Retinal pigment epithelial cell (primary cell): ENCODE measurements around the gene KLK12.
"Not testable (repeated sequence)": the region's sequence is repeated elsewhere in the genome, so short reads cannot be mapped to it uniquely, and the experiment has no call there.

Experiments
- DNase-seq: peaks from one replicate; pipeline ENCODE4 v3.0.0-alpha.2; 2010; ENCODE audit warnings: low read depth
- H3K4me3 ChIP-seq: 2 replicates; pipeline ENCODE4 v1.5.1; 2011; ENCODE audit warnings: mild to moderate bottlenecking, low read length, control low read depth, moderate library complexity
- TF ChIP-seq, protein P1 (sequence below): conservative IDR thresholded peaks from 2 replicates; pipeline ENCODE4 v1.5.1; 2011; ENCODE audit warnings: low read depth, low read length, control low read depth, inconsistent platforms

Gene KLK12

DNA sequence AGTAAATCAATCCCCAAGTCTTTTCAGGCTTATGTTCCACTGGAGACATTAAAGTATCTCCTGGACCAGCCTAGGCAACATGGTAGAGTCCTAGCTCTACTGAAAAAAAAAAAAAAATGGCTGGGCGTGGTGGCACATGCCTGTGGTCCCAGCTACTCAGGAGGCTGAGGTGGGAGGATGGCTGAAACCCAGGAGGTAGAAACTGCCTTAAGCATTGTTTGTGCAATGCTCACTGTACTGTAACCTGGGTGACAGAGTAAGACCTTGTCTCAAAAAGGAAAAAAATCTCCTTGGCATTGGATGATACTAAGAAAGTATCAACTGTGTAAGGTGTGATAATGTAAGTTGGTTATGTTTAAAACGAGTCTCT, 42.2 kb downstream of the KLK12 start:
- TF ChIP-seq, protein P1, sequence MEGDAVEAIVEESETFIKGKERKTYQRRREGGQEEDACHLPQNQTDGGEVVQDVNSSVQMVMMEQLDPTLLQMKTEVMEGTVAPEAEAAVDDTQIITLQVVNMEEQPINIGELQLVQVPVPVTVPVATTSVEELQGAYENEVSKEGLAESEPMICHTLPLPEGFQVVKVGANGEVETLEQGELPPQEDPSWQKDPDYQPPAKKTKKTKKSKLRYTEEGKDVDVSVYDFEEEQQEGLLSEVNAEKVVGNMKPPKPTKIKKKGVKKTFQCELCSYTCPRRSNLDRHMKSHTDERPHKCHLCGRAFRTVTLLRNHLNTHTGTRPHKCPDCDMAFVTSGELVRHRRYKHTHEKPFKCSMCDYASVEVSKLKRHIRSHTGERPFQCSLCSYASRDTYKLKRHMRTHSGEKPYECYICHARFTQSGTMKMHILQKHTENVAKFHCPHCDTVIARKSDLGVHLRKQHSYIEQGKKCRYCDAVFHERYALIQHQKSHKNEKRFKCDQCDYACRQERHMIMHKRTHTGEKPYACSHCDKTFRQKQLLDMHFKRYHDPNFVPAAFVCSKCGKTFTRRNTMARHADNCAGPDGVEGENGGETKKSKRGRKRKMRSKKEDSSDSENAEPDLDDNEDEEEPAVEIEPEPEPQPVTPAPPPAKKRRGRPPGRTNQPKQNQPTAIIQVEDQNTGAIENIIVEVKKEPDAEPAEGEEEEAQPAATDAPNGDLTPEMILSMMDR, result no peak
- H3K4me3 ChIP-seq, result no peak overlapping the region
- no peak for DNase-seq

DNA sequence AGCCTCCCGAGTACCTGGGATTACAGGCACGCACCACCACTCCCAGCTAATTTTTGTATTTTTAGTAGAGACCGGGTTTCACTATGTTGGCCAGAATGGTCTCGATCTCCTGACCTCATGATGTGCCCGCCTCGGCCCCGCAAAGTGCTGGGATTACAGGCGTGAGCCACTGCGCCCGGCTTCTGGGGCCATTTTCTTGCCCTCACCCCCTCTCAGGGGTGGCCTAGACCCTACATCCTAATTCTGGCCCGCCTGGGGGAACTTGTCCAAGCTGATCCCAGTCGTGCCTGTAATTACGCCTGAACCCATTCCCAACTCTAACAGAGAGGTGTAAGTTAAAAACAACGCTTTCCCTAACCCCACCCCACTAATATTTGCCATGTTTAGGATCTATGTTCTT, 50.4 kb downstream of the KLK12 start:
- DNase-seq, H3K4me3 ChIP-seq: not testable (repeated sequence)

DNA sequence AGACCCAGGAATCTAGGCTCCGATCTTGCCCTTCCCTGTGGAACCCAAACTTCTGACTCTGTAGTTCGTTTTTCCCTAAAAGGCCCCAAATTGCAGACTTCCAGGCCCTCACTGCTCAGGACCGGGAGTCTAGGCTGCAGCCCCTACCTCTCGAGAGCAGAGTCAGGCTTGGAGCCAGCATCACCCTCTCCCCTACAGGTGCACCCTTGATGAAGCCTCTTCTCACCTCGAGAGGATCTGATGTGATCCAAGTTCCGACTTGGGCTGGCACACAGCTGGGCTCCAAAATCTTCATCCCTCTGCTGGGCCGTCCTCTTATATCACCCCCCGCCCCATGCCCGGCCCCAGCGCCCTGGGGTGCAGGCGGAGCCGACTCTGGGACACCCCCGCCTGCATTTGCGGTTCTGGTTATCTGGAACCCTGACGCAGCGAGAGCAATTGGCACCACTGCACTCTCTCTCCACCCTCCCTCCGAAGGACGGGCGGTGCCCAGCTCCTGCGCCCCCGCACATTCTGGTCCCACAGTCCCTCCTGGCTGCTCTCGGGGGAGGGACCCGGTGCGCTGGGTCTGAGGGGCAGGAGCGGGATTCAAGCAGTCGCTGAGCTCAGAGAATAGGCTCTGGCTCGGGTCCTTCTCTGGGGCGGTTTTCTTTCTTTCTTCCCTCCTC, 51.0 kb downstream of the KLK12 start, which contains the start of gene KLK7:
Gene KLK7 (minus strand): TSS at position 293 of the 668 bp plus-strand sequence. CDS start 1,518 bp downstream, outside the sequence.
- TF ChIP-seq, protein P1, result no peak
- DNase-seq, result no peak
- no peak within 1 kb of the TSS for H3K4me3 ChIP-seq

DNA sequence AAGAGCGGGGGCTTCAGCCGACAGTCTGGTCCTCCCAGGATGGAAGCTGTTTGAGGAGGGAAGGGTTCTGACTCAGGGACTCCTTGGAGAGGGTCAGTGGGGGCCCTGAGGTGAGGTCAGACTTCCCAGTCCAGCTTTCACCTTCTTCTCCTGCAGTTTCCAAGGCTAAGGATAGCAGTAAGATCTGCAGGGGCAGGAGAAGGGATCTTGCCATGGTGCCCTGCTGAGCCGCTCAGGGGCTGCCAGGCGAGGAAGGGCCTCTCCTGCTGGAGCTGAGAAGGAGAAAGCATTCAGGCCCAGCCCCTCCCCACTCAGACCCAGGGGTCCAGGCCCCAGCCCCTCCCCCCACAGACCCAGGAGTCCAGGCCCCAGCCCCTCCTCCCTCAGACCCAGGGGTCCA, 52.6 kb downstream of the KLK12 start:
- no peak for DNase-seq
- no peak overlapping the region for H3K4me3 ChIP-seq
- TF ChIP-seq, protein P1, result no peak

DNA sequence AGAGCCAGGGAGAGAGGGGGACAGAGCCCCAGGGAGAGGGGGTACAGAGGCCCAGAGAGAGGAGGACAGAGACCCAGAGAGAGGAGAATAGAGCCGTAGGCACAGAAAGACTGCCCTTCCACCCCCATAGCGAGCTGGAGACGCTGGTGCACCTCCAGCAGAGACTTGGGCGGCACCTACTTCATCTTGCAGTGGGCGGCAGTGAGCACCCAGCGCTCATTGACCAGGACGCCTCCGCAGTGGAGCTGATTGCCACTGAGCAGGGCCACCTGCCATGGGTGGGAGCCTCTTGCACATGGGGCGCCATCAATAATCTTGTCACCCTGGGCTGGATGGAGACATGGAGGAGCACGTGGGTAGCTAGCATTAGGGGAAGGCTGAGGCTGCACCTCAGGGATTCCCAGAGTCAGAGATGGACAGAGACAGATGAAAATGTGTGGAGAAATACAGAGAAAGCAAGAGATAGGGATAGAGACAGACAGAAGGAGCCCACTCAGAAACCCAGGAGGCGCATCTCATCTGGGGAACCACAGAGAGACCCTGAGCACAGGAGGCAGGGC, 53.1 kb downstream of the KLK12 start:
- H3K4me3 ChIP-seq, result no peak overlapping the region
- no peak for DNase-seq
- TF ChIP-seq, protein P1, result no peak

DNA sequence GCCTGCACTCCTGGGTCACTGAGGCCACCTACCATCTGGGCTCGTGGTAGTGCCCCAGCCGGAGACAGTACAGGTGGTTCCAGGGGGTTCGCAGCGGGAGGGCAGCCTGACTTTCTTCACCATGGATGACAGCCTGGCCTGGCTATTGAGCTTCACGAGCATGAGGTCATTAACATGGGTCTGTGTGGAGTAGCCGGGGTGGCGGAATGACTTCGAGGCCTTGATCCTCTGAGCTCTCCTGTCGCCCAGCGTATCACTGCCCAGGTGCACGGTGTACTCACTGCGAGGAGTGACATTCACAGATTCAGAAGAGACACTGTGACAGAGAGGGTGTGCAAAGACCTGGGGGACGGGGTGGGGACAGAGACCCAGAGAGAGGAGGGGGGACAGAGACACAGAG, 54.6 kb downstream of the KLK12 start:
- TF ChIP-seq, protein P1, result no peak
- no peak overlapping the region for H3K4me3 ChIP-seq
- no peak for DNase-seq

DNA sequence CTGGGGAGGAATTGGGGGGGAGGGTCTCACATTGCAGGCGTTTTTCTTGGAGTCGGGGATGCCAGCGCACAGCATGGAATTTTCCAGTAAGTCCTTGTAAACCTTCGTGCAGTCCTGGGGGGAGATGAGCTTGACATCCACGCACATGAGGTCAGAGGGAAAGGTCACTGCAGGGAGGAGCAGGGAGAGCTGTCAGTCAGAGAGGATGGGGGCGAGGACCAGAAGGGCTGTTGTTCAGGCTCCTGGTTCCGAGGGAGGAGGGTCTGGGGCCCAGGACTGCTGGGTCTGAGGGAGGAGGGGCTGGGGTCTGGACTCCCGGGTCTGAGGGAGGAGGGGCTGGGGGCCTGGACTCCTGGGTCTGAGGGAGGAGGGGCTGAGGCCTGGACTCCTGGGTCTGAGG, 55.0 kb downstream of the KLK12 start:
- TF ChIP-seq, protein P1, result no peak
- no peak for DNase-seq
- H3K4me3 ChIP-seq, result no peak overlapping the region
